Placental pericyte (primary cell): ENCODE results near the gene ZNF585A. TPM values are rescaled to one million over a fixed set of nuclear protein-coding genes. Genes with fewer than 3 reads are reported as not detected.

Source experiments
- total RNA-seq: library from RNA; depleted of rRNA; stranded (reverse); fragments of >200 nt; gene quantifications from 2 replicates; pipeline ENCODE4 v1.2.3, GENCODE V29; 2012

ZNF585A gene
- total RNA-seq = 3.1 and 9.7 TPM in 2 replicates

DNA sequence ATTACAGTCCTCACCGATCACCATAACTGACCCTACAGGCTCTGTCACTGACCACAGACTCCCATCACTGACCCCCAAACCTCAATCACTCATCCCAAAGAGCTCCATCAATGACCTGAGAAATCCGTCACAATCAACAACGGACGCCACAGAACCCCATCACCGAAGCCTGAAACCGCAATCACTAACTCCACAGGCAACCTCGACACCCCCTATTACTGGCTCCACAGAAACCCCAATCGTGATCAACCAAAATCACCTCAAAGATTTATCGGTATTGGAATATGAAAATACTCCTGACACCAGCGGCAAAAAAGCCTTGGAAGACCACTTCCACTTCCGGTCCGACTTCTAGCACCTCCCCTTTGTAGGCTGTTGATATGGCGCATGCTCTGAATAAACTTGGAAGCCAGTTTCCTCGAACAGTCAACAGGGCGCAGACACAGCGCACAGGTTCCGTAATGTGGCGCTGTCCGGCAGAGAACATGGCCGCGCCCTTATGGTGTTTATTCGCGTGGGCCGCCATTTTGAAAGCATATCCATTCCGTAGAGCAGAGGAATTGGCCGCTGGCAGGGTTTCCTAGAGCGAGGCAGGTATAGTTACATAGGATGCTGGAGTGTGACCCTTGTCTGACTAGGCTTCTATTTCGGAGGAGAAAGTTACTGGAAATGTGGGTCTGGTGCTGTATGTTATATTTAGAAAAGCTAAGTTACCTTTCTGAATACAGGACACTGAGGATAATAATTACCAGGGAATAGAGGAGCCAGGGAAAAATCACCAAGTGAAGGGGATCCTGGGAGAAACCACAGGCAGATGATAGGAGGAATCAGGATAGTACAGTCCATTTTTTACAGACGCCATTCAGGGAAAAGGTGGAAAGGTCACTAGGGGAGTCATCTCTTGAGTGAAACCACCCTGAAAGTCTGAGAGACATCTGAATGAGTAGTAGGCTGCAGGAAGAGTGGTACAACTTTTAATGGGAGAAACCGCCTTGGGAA is at the start of gene ZNF585A:
Gene ZNF585A (minus strand): TSS at position 328 of the 999 bp plus-strand sequence. CDS start 2,785 bp downstream, outside the sequence.

DNA sequence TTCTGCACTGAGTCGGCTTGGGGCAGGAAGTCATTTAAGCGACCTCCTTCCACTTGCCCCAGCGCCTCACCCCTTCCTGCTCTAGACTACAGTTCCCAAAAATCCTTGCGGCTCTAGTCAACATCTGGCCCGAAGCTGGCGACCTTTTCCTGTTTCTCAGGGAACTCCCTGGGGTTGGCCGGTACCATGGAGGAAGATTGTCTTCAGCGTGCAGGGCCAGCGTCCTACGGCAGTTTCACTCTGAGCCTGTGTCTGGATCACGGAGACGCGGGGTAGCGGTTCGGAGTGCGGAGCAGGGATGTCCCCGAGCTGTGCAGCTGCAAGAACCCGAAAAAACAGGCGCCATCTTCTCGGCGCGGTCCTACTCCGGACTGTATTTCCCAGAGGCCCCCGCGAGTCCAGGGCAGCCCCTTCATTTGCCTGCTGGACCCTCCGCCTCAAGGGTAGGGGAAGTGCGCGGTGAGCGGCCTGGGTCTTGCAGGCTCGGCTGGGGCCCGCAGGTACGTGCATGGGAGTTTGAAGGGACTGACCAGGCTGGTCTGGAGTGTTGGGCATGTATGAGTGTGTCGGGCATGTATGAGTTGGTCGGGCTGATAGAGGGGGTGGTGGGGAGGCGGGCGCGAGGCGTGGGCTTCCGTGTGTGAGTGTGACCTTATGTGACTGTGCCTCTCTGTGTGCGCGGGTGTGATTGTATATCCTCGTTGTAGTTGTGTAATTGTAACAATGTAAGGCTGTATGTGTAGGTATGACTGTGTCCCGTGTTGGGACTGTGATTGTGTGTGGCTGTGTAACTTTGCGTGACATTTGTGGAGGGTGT is 45.5 kb upstream of the ZNF585A start, which contains the start of gene ZNF383:
Gene ZNF383 (plus strand): TSS at position 440 of the 817 bp plus-strand sequence. CDS start 12,240 bp downstream, outside the sequence.

Other genes starting within 250 kb of the ZNF585A start
- gene ZNF420, start 94.3 kb downstream of the ZNF585A start, total RNA-seq = 4.6 and 6.3 TPM in 2 replicates
- 13.8 and 19.6 TPM in 2 replicates for gene ZNF585B, start 37.8 kb upstream of the ZNF585A start, total RNA-seq
- 5.6 and 6.8 TPM in 2 replicates for gene ZNF383, start 45.5 kb upstream of the ZNF585A start, total RNA-seq
- 2.8 and 4.9 TPM in 2 replicates for gene ZNF527, start 198.4 kb upstream of the ZNF585A start, total RNA-seq